K562 (cell line): ENCODE results near the gene C1orf146.

Experiments used
- MAFK ChIP-seq: IDR thresholded peaks from 2 replicates; pipeline ENCODE4 v1.6.1; 2011; ENCODE audit warnings: low read length, improper control_type of control experiment
- POLR2AphosphoS5 ChIP-seq: IDR thresholded peaks from 2 replicates; pipeline ENCODE4 v1.6.1; 2011; ENCODE audit warnings: mild to moderate bottlenecking, low read depth, low read length, moderate library complexity; ENCODE audit not compliant: control insufficient read depth, insufficient read depth
- ZBTB17 ChIP-seq: fragments of 450-650 bp; formaldehyde crosslinking; IDR thresholded peaks from 2 replicates; pipeline ENCODE4 v1.4.0; 2020; ENCODE audit warnings: mild to moderate bottlenecking
- TF ChIP-seq, protein P1 (sequence below): sonication (generic); formaldehyde crosslinking; IDR thresholded peaks from 2 replicates; pipeline ENCODE4 v1.8.1; 2023; ENCODE audit warnings: mild to moderate bottlenecking, missing genetic modification reagents, moderate library complexity

GRCh38 chr1:92262516-92262915 lies 44.8 kb downstream of the C1orf146 start:
- TF ChIP-seq ZBTB17 (CRISPR knock-in tag) = no peak
- no peak for TF ChIP-seq POLR2AphosphoS5
- TF ChIP-seq MAFK = no peak
- TF ChIP-seq, protein P1, sequence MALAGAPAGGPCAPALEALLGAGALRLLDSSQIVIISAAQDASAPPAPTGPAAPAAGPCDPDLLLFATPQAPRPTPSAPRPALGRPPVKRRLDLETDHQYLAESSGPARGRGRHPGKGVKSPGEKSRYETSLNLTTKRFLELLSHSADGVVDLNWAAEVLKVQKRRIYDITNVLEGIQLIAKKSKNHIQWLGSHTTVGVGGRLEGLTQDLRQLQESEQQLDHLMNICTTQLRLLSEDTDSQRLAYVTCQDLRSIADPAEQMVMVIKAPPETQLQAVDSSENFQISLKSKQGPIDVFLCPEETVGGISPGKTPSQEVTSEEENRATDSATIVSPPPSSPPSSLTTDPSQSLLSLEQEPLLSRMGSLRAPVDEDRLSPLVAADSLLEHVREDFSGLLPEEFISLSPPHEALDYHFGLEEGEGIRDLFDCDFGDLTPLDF (CRISPR knock-in tag) = no peak
